HG03457 (cell line): ENCODE measurements around the gene MTHFD2L.
"Not testable (repeated sequence)": the region's sequence is repeated elsewhere in the genome, so short reads cannot be mapped to it uniquely, and the experiment has no call there.

Experiments used
- ATAC-seq: cut with Tn5 transposase; IDR thresholded peaks from one replicate; pipeline ENCODE4 v1.9.1; 2021; ENCODE audit warnings: moderate number of reproducible peaks; ENCODE audit not compliant: unreplicated experiment

The MTHFD2L gene

GRCh38 chr4:74328501-74328900 is 170.6 kb downstream of the MTHFD2L start:
- no peak for ATAC-seq

- ATAC-seq: no peak
Measured at GRCh38 chr4:74329307-74329706, 171.4 kb downstream of the MTHFD2L start.

GRCh38 chr4:74330295-74330750 is 172.4 kb downstream of the MTHFD2L start:
- no peak for ATAC-seq

GRCh38 chr4:74331252-74331651 is 173.3 kb downstream of the MTHFD2L start:
- no peak for ATAC-seq

GRCh38 chr4:74331944-74332343 is 174.0 kb downstream of the MTHFD2L start:
- no peak for ATAC-seq

GRCh38 chr4:74334636-74335035 is 176.7 kb downstream of the MTHFD2L start:
- no peak for ATAC-seq

- peak; percentile 67 for ATAC-seq
Measured at GRCh38 chr4:74335341-74336021, 177.6 kb downstream of the MTHFD2L start.

GRCh38 chr4:74338792-74339333 is 180.9 kb downstream of the MTHFD2L start:
- ATAC-seq: no peak

- no peak for ATAC-seq
Measured at GRCh38 chr4:74339501-74339900, 181.6 kb downstream of the MTHFD2L start.

GRCh38 chr4:74340421-74340820 is 182.5 kb downstream of the MTHFD2L start:
- ATAC-seq: not testable (repeated sequence)

GRCh38 chr4:74344031-74344430 is 186.1 kb downstream of the MTHFD2L start:
- no peak for ATAC-seq
